Activated CD8-positive, alpha-beta T cell treated with anti-CD3 and anti-CD28 coated beads, Interleukin-2, amount 10 ng/mL, durations not matched to agents 7 days and 5 days (primary cell): ENCODE results near the gene LMO3. TPM values are rescaled to one million over a fixed set of nuclear protein-coding genes. Genes with fewer than 3 reads are reported as not detected.
"Not testable (repeated sequence)": the region's sequence is repeated elsewhere in the genome, so short reads cannot be mapped to it uniquely, and the experiment has no call there.

Experiments used
- ATAC-seq: fragments of 150-1000 bp; cut with Tn5 transposase; one replicate; pipeline ENCODE4 v1.10.0; 2021; ENCODE audit warnings: moderate library complexity
- CTCF ChIA-PET: fragments of 350-600 bp; sonication (Branson Sonifier 250); formaldehyde crosslinking; loops from one replicate; lab custom pipeline; 2021; ENCODE audit warnings: antibody characterized with exemption; lab: Charles Lee
- POLR2A ChIA-PET: fragments of 350-600 bp; sonication (Branson Sonifier 250); formaldehyde crosslinking; loops from one replicate; lab custom pipeline; 2021; ENCODE audit warnings: antibody characterized with exemption; lab: Charles Lee
- DNase-seq: peaks from one replicate; pipeline ENCODE4 v3.0.0-alpha.2; 2020
- H3K27ac Mint-ChIP-seq: one replicate; pipeline ENCODE4 v1.8.0; 2021; ENCODE audit warnings: mild to moderate bottlenecking, mixed read lengths
- H3K27me3 Mint-ChIP-seq: one replicate; pipeline ENCODE4 v1.8.0; 2021; ENCODE audit warnings: low read depth, mixed read lengths
- H3K36me3 Mint-ChIP-seq: one replicate; pipeline ENCODE4 v1.8.0; 2021; ENCODE audit warnings: low read depth, mixed read lengths
- H3K4me1 Mint-ChIP-seq: one replicate; pipeline ENCODE4 v1.8.0; 2021; ENCODE audit warnings: low read depth, mixed read lengths
- H3K4me3 Mint-ChIP-seq: one replicate; pipeline ENCODE4 v1.8.0; 2021; ENCODE audit warnings: mild to moderate bottlenecking, mixed read lengths
- H3K9me3 Mint-ChIP-seq: one replicate; pipeline ENCODE4 v1.8.0; 2022; ENCODE audit warnings: mixed read lengths; ENCODE audit not compliant: insufficient read depth
- total RNA-seq, 2 experiments: library from RNA; stranded (reverse); gene quantifications; one replicate each; pipeline ENCODE4 v1.2.3, GENCODE V29; 2021

The LMO3 gene
- total RNA-seq, 2 experiments from 2014 or later, result not detected

DNA sequence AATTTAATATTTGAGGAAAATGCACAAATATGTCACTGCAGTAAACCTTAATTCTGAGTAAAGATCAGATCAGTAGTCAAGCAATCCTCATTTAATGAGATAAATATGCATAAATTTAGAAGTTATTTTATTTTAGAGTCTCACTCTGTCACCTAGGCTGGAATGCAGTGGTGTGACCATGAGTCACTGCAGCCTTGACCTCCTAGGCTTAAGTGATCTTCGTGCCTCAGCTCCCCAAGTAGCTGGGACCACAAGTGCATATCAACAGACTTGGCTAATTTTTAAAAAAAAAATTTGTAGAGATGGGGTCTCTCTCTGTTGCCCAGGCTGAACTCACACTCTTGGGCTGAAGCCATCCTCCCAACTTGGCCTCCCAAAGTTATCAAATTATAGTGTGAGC, 41.3 kb downstream of the LMO3 start:
- ATAC-seq, result no peak
- H3K27ac Mint-ChIP-seq, result no peak overlapping the region
- CTCF ChIA-PET, result no interaction called here
- no peaks in the 10 kb centered on the region for H3K4me1 Mint-ChIP-seq
- POLR2A ChIA-PET, result no interaction called here
- DNase-seq, result no peak
- H3K4me3 Mint-ChIP-seq, result no peak overlapping the region
- no peaks in the 10 kb centered on the region for H3K36me3 Mint-ChIP-seq
- no peaks in the 10 kb centered on the region for H3K27me3 Mint-ChIP-seq
- H3K9me3 Mint-ChIP-seq, result peaks cover 5% of the 10 kb centered on the region

DNA sequence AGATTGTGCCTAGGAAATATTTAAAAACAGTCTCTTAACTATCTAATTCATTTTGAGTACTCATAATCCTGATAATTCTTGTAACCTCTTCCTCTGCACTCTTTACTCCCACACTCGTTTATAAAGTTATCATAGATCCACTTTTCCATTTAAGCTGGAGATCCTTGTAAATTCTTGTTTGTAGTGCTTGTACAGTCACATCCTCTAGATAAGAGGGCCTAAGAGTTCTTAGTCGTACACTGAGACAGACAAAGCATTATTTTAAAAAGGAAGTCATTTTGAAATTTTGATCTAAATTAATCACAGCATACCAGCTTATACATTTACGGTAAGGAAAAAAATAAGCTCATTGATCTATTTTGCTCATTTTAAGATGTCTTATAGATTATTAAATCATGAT, 42.5 kb downstream of the LMO3 start:
- Mint-ChIP-seq H3K27me3 (no peaks in the 10 kb centered on the region), H3K36me3 (no peaks in the 10 kb centered on the region), H3K4me1 (no peaks in the 10 kb centered on the region), H3K27ac (no peak overlapping the region), H3K9me3 (peaks cover 5% of the 10 kb centered on the region), H3K4me3 (no peak overlapping the region)
- DNase-seq, result no peak
- ChIA-PET POLR2A (no interaction called here), CTCF (no interaction called here)
- ATAC-seq, result no peak

DNA sequence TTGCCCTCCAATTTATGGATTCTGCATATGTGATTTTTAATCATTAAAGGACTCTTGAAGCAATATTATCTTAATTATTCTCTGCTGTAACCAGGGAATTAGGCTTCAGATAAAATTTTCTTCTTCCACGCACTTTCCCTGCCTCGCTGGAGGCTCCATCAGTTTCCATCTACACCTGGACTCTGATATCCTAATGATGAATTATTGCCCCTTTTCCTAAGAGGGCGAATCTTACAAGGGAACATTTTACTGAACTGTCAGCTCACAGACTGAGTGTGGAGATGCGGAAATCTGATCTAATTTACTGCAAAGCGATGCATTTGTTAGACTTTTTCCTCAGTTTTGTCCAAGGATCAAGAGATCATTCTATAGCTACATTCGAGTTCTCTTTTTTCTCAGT, 43.0 kb downstream of the LMO3 start:
- Mint-ChIP-seq H3K9me3 (peaks cover 5% of the 10 kb centered on the region), H3K27me3 (no peaks in the 10 kb centered on the region), H3K36me3 (no peaks in the 10 kb centered on the region), H3K4me3 (no peak overlapping the region), H3K27ac (no peak overlapping the region), H3K4me1 (no peaks in the 10 kb centered on the region)
- POLR2A ChIA-PET, result no interaction called here
- no peak for ATAC-seq
- no peak for DNase-seq
- CTCF ChIA-PET, result no interaction called here

DNA sequence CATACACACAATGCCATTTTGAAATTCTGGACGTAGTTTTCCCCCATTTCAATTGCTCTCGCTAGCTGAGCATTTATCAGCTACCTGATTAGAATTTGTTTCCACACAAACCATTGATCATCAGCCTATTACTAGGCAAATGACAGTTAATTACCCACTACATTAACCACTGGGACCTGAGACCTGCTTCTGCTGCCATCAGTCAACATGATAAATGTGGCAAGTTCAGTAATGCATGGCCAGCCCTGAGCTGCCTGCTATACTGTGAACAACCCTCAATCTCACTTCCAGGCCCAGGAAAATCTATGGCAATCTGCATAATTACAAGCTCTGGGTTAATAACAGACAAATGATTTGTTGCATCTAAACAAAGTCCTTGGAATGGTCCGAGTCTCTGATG, 43.5 kb downstream of the LMO3 start:
- no peaks in the 10 kb centered on the region for H3K36me3 Mint-ChIP-seq
- H3K4me1 Mint-ChIP-seq, result no peaks in the 10 kb centered on the region
- H3K9me3 Mint-ChIP-seq, result peaks cover 5% of the 10 kb centered on the region
- H3K27me3 Mint-ChIP-seq, result no peaks in the 10 kb centered on the region
- H3K27ac Mint-ChIP-seq, result no peak overlapping the region
- no peak for DNase-seq
- H3K4me3 Mint-ChIP-seq, result no peak overlapping the region
- ATAC-seq, result no peak
- POLR2A ChIA-PET, result no interaction called here
- CTCF ChIA-PET, result no interaction called here

DNA sequence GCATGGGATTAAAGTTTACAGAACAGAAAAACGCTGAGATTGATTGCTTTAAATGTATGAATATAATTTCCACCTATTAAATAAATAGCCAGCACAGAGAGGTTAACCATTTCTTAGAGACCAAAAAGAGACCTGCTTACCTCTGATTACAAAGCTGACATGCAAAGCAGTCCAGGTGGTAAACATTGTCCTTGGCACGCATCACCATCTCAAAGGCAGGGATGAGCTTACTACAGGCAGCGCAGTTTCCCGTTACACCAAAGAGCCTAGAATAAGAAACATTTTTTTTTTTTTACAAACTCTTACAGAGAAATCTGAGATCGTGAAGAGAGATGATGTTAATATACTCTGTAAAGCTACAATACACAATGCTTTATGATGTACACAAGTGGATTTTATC, 45.7 kb downstream of the LMO3 start:
- no peak for DNase-seq
- ATAC-seq, result no peak
- Mint-ChIP-seq H3K4me1 (no peaks in the 10 kb centered on the region), H3K9me3 (peaks cover 5% of the 10 kb centered on the region), H3K27ac (no peak overlapping the region), H3K27me3 (no peaks in the 10 kb centered on the region), H3K36me3 (no peaks in the 10 kb centered on the region), H3K4me3 (no peak overlapping the region)
- CTCF ChIA-PET, result no interaction called here
- POLR2A ChIA-PET, result no interaction called here

DNA sequence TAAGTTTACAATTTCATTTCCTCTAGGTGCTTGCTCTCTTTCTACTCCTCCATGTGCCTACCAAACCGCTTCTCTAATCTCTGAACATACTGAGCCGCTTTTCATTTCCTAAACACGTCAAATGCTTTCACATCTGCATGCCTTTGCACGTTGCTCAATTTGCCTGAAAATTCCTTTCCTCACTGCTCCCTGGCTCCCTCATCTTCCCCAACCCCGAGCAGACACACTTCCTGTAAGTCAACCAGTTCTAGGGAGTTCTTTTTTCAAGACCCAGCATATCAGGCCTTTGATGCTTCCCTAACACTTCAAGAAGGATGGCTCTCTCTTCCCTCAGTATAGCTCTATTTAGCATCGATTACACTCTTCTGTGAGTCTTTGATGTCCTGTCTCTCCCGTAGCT, 50.3 kb downstream of the LMO3 start:
- DNase-seq, result no peak
- Mint-ChIP-seq H3K4me3 (no peak overlapping the region), H3K27ac (no peak overlapping the region), H3K9me3 (no peaks in the 10 kb centered on the region), H3K36me3 (no peaks in the 10 kb centered on the region), H3K27me3 (no peaks in the 10 kb centered on the region), H3K4me1 (no peaks in the 10 kb centered on the region)
- ChIA-PET CTCF (no interaction called here), POLR2A (no interaction called here)
- no peak for ATAC-seq

DNA sequence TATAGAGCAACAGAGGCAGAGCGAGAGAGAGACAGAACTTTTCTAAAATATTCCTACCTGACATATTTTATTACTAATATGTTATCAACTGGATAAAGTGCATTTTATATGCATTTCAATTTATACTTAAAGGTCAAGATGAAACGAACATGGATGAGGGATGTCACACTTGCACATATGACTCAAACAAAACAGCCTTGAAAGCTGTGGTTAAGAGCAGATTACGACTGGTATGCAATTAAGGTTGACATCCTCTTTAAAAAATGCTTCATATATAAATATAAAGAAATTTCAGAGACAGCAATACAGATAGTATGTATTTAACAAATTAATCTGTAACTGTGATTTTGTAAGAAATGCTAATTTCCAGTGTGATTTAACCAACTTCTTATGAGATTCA, 52.5 kb downstream of the LMO3 start:
- H3K9me3 Mint-ChIP-seq, result peaks cover 3% of the 10 kb centered on the region
- no peaks in the 10 kb centered on the region for H3K27me3 Mint-ChIP-seq
- H3K36me3 Mint-ChIP-seq, result no peaks in the 10 kb centered on the region
- ChIA-PET POLR2A (no interaction called here), CTCF (no interaction called here)
- ATAC-seq, result no peak
- H3K4me3 Mint-ChIP-seq, result no peak overlapping the region
- H3K27ac Mint-ChIP-seq, result no peak overlapping the region
- DNase-seq, result no peak
- H3K4me1 Mint-ChIP-seq, result no peaks in the 10 kb centered on the region

DNA sequence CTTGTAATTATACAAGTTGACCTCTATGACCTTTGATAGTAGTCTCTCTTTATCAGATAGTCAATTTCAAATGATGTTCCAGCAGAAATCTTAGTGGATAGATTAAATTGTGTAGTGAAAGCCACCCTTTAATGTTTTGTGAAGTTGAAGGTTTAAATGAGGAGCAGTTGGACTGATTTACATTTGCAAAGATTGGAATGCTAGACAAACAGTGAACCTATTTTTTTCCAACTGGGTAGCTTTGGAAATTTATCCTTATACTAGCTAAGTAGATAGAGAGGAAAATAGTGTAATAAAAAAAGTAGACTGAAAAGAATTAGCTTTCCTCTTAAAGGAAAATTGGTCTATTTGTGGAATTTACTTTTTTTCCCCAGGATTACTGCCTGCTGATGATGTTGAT, 53.7 kb downstream of the LMO3 start:
- DNase-seq, result no peak
- ATAC-seq, result no peak
- Mint-ChIP-seq H3K36me3 (no peaks in the 10 kb centered on the region), H3K27ac (no peak overlapping the region), H3K4me1 (no peaks in the 10 kb centered on the region), H3K9me3 (peaks cover 5% of the 10 kb centered on the region), H3K4me3 (no peak overlapping the region), H3K27me3 (no peaks in the 10 kb centered on the region)
- CTCF ChIA-PET, result interaction anchor here (0.7 kb wide), 1 partner anchor 1214 kb away, joined by 3 read pairs; no protein-coding TSS in a partner anchor
- POLR2A ChIA-PET, result no interaction called here

DNA sequence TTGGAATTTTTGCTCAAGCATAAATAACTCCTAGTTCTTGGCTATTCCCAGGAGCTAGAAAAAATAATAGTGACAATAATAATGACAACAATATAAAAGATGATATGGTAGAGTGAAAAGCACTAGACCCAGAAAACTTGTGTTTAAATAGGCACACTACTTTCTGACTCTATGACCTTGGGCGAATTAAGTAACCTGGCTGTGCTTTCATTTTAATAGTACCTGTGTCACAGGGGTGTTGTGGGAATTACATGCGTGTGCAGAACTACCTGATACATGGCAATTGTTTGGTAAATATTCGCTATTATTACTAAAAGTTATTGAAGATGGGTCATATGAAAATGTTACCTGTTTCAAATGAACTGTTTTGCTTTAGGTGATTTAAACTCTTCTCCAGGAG, 60.1 kb downstream of the LMO3 start:
- H3K4me1 Mint-ChIP-seq, result no peaks in the 10 kb centered on the region
- ATAC-seq, result no peak
- no peaks in the 10 kb centered on the region for H3K36me3 Mint-ChIP-seq
- POLR2A ChIA-PET, result no interaction called here
- DNase-seq, result no peak
- peaks cover 7% of the 10 kb centered on the region for H3K9me3 Mint-ChIP-seq
- H3K27ac Mint-ChIP-seq, result no peak overlapping the region
- H3K4me3 Mint-ChIP-seq, result no peak overlapping the region
- H3K27me3 Mint-ChIP-seq, result no peaks in the 10 kb centered on the region
- CTCF ChIA-PET, result no interaction called here

DNA sequence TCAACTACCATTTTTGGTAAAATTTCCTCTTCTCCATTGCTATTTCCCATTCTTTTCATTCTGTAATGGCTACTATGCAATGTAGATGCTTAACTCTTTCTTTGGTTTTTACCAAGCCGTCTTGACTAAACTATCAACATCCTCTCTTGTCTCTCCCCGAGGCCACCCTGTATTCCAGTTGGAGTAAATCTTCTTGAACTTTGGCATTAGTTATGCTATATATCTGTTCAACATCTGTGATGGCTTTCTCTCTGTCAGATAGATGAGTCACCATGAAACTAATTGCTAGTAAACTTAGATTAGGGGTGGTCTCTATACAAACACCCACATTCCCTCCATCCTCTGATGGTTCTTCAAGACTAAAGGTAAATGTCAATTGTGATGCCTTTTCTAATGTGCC, 63.4 kb downstream of the LMO3 start:
- ChIA-PET CTCF (no interaction called here), POLR2A (no interaction called here)
- Mint-ChIP-seq H3K36me3 (no peaks in the 10 kb centered on the region), H3K27me3 (no peaks in the 10 kb centered on the region), H3K27ac (no peak overlapping the region), H3K4me3 (no peak overlapping the region), H3K4me1 (no peaks in the 10 kb centered on the region), H3K9me3 (peaks cover 5% of the 10 kb centered on the region)
- no peak for ATAC-seq
- no peak for DNase-seq

DNA sequence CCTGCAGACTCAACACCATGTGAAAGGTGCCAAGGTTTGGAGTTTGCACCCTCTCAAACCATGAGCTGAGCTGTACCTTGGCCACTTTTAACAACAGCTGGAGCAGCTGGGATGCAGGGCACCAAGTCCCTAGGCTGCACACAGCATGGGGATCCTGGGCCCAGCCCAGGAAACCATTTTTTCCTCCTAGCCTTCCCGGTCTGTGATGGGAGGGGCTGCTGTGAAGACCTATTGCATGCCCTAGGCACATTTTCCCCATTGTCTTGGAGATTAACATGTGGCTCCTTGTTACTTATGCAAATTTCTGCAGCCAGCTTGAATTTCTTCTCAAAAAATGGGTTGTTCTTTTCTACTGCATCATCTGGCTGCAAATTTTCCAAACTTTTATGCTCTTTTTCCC, 68.3 kb downstream of the LMO3 start:
- H3K9me3 Mint-ChIP-seq, H3K27ac Mint-ChIP-seq, ATAC-seq, POLR2A ChIA-PET, H3K4me1 Mint-ChIP-seq, H3K4me3 Mint-ChIP-seq, H3K36me3 Mint-ChIP-seq, DNase-seq, H3K27me3 Mint-ChIP-seq, CTCF ChIA-PET: not testable (repeated sequence)

DNA sequence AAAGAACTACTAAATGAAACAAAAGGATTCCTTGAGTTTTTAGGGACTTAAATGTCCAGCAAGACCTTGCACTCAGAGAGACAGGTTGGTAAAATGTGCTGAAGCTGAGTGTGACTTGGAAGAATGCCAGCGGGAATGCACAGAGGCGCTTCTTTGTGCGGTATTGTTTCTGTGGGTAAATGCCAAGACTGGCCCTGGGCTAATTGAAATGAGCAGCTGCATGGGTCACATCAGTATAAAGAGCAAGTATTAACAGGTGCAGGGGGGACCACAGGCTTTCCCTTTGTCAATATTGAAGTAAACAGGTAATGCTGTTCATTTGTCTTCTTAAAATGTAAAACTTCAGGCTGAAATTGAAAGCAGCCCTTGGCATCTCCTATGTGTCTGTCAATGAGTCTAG, 74.3 kb downstream of the LMO3 start:
- no peaks in the 10 kb centered on the region for H3K36me3 Mint-ChIP-seq
- no peak for DNase-seq
- H3K27ac Mint-ChIP-seq, result no peak overlapping the region
- ChIA-PET CTCF (no interaction called here), POLR2A (no interaction called here)
- no peaks in the 10 kb centered on the region for H3K27me3 Mint-ChIP-seq
- peaks cover 5% of the 10 kb centered on the region for H3K9me3 Mint-ChIP-seq
- H3K4me3 Mint-ChIP-seq, result no peak overlapping the region
- no peak for ATAC-seq
- no peaks in the 10 kb centered on the region for H3K4me1 Mint-ChIP-seq

DNA sequence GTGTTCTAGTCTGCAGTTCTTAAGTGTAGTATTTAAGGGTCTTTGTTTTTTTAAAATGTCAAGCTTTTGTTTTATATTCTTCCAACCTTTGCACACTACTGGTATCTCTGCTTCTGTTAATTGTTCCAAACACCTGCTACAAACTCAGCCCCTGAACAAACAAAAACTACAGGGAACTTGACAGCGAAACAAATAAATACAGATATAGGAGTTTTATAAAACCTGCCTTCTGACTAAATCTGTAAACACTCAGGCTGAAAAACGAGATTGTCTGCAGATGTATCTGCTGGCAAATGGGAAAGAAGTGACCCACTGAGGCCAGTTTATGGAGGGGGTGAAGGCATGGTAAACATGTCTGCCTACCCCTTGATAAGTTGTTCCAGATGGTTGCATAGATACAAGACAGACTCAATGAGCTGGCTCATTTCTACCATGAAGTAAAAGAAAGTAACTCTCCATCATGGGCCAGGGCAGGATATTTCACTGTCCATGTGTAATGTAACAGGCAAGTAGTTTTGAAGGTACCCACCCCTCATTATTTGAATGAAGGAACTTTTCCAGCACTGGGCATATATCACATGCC, 75.6 kb downstream of the LMO3 start:
- Mint-ChIP-seq H3K4me3 (no peak overlapping the region), H3K27me3 (no peaks in the 10 kb centered on the region), H3K27ac (no peak overlapping the region), H3K9me3 (peaks cover 5% of the 10 kb centered on the region), H3K36me3 (no peaks in the 10 kb centered on the region), H3K4me1 (no peaks in the 10 kb centered on the region)
- ATAC-seq (no peak), DNase-seq (no peak)
- ChIA-PET CTCF (no interaction called here), POLR2A (no interaction called here)
